AG04450 (cell line): ENCODE results near the gene ACAP3. TPM values are rescaled to one million over a fixed set of nuclear protein-coding genes. Genes with fewer than 3 reads are reported as not detected.

ENCODE experiments used
- CTCF ChIA-PET: fragments of 300-600, 350-600 bp; formaldehyde crosslinking; extraction: SDS; loops from one replicate; lab custom pipeline; 2022; ENCODE audit warnings: antibody characterized with exemption, inconsistent platforms; lab: Charles Lee
- POLR2A ChIA-PET: fragments of 350-600 bp; formaldehyde crosslinking; extraction: SDS; loops from one replicate; lab custom pipeline; 2021; ENCODE audit warnings: antibody characterized with exemption, inconsistent platforms; lab: Yijun Ruan, JAX
- DNase-seq: peaks from one replicate; pipeline ENCODE4 v3.0.0-alpha.2; 2011; ENCODE audit warnings: low read depth, low spot score
- H3K27ac ChIP-seq: one replicate; pipeline ENCODE4 v1.5.1; 2012; ENCODE audit warnings: low read depth, low read length, control low read depth
- H3K27me3 ChIP-seq: one replicate; pipeline ENCODE4 v1.6.0; 2012; ENCODE audit warnings: low read length; ENCODE audit not compliant: control insufficient read depth, insufficient read depth
- H3K4me3 ChIP-seq: 2 replicates; pipeline ENCODE4 v1.5.1; 2011; ENCODE audit warnings: mild to moderate bottlenecking, low read depth, low read length, control low read depth
- H3K9me3 ChIP-seq: 2 replicates; pipeline ENCODE4 v1.5.1; 2012; ENCODE audit warnings: low read length; ENCODE audit not compliant: control insufficient read depth, insufficient read depth
- polyA plus RNA-seq: library from polyadenylated mRNA; depleted of rRNA; stranded (reverse); fragments of >200 nt; gene quantifications from 2 replicates; pipeline ENCODE4 v1.2.3, GENCODE V29; 2011
- TF ChIP-seq, protein P1 (sequence below): IDR thresholded peaks from 2 replicates; pipeline ENCODE4 v1.5.1; 2011; ENCODE audit warnings: low read depth, low read length, control low read depth, inconsistent platforms

Gene ACAP3
- polyA plus RNA-seq, 1 experiment: 17.5 TPM

- H3K4me3 ChIP-seq: no peak overlapping the region
- CTCF ChIA-PET: no interaction called here
- no peak overlapping the region for H3K27ac ChIP-seq
- no peaks in the 10 kb centered on the region for H3K27me3 ChIP-seq
- TF ChIP-seq, protein P1, sequence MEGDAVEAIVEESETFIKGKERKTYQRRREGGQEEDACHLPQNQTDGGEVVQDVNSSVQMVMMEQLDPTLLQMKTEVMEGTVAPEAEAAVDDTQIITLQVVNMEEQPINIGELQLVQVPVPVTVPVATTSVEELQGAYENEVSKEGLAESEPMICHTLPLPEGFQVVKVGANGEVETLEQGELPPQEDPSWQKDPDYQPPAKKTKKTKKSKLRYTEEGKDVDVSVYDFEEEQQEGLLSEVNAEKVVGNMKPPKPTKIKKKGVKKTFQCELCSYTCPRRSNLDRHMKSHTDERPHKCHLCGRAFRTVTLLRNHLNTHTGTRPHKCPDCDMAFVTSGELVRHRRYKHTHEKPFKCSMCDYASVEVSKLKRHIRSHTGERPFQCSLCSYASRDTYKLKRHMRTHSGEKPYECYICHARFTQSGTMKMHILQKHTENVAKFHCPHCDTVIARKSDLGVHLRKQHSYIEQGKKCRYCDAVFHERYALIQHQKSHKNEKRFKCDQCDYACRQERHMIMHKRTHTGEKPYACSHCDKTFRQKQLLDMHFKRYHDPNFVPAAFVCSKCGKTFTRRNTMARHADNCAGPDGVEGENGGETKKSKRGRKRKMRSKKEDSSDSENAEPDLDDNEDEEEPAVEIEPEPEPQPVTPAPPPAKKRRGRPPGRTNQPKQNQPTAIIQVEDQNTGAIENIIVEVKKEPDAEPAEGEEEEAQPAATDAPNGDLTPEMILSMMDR: no peak
- no peaks in the 10 kb centered on the region; the same call in 1 of the 2 replicates for H3K9me3 ChIP-seq
- POLR2A ChIA-PET: no interaction called here
- DNase-seq: no peak
Measured at GRCh38 chr1:1314237-1314586, 6.5 kb upstream of the ACAP3 start.

GRCh38 chr1:1313500-1314236, 5.9 kb upstream of the ACAP3 start:
- no peak overlapping the region for H3K4me3 ChIP-seq
- H3K9me3 ChIP-seq: no peaks in the 10 kb centered on the region
- CTCF ChIA-PET: no interaction called here
- H3K27me3 ChIP-seq: no peaks in the 10 kb centered on the region
- no peak for DNase-seq
- TF ChIP-seq, protein P1: no peak
- POLR2A ChIA-PET: no interaction called here
- H3K27ac ChIP-seq: no peak overlapping the region

DNA sequence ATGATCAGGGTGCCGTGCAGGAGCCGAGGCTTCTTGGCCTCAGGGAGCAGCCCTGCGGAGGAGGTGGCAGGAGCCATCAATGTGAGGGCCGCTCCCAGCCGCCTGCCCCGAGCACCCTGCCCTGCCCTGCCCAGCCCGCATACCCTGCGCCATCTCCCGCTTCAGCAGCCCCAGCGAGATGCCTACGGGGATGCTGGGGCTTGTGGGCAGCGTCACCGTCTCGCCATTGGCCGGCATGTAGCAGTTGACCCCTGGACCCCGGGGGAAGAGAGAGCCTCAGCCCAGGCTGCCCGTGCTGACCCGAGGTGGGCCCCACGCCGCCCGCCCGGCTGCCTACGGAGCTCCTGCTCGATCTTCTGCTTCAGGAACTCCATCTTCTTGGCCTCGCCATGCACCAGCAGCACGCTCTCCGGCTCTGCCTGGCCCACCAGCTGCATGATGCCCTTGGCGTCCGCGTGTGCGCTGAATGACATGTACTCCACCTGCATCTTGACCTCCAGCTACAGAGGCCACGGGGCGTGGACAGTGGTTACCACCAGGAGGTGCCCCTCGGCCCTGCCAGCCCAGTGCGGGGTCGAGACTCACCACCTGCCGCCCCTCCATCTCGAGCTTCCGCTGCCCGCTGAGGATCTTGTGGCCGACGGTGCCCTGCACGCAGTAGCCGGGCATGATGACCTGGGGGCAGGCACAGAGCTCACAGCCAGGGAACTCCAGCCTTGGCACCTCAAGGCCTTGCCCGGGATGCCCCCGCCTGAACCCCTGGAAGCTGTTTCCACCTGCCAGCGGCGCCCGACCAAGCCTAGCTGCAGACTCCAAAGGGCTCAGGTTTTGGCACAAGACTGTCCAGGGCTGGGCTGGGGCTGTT, 5.0 kb upstream of the ACAP3 start:
- Histone ChIP-seq H3K4me3 (no peak overlapping the region), H3K9me3 (no peaks in the 10 kb centered on the region), H3K27ac (no peak overlapping the region), H3K27me3 (no peaks in the 10 kb centered on the region)
- DNase-seq: no peak
- ChIA-PET CTCF (no interaction called here), POLR2A (no interaction called here)
- TF ChIP-seq, protein P1: no peak

GRCh38 chr1:1311107-1312104, 3.7 kb upstream of the ACAP3 start:
- ChIA-PET POLR2A (interaction anchor here (1.1 kb wide), 1 partner anchor 60 kb away, joined by 3 read pairs; no protein-coding TSS in a partner anchor), CTCF (no interaction called here)
- TF ChIP-seq, protein P1: no peak
- Histone ChIP-seq H3K4me3 (no peak overlapping the region), H3K9me3 (no peaks in the 10 kb centered on the region; the same call in 1 of the 2 replicates), H3K27ac (no peak overlapping the region), H3K27me3 (no peaks in the 10 kb centered on the region)
- no peak for DNase-seq
